HG02852 (cell line): ENCODE results near the gene C19orf47.

Source experiments
- ATAC-seq: cut with Tn5 transposase; IDR thresholded peaks from one replicate; pipeline ENCODE4 v1.9.1; 2021; ENCODE audit warnings: mild to moderate bottlenecking, moderate library complexity; ENCODE audit not compliant: unreplicated experiment

Gene C19orf47, protein sequence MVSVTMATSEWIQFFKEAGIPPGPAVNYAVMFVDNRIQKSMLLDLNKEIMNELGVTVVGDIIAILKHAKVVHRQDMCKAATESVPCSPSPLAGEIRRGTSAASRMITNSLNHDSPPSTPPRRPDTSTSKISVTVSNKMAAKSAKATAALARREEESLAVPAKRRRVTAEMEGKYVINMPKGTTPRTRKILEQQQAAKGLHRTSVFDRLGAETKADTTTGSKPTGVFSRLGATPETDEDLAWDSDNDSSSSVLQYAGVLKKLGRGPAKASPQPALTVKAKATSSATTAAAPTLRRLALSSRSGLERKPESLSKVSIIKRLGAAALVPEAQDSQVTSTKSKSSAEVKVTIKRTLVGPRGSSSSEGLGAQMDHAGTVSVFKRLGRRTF

DNA sequence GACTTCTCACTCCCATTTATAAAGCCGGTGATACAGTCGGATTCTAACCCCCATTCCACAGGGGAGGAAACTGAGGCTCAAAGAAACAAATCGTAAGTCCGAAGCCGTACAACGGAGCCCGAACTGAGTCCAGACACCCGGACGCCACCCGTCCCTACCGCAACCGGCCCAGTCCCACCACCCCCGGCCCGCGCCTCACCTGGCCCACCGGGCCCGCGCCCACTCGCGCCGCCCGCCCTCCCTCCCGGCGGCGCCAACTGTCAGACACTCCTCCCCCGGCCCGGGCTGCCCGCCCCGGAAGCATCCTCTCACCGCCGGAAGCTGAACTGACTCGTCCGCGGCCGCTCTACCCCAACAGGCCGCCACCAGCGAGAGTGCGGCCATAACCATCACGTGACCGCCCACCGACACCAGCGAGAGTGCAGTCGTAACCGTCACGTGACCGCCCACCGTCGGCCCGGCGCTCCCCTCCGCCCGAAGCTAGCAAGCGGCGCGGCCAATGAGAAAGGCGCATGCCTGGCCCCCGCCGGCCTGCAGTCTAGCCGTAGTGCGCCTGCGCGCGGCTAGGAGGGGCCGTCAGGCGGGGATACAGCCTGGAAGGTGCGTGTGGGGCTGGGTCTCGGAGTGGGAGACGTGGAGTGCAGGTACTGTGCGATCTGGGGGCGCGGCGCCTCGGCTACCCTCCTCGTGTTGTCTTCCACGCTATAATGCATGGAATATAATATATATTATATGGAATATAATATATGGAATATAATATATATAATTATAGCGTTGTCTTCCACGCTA lies at the start of gene C19orf47, which contains the start of gene PLD3:
Gene C19orf47, minus strand, starts transcription at position 273 of the 789 bp plus-strand sequence. CDS start 6,540 bp downstream, outside the sequence.
Gene PLD3, plus strand, starts transcription at position 571 of the 789 bp plus-strand sequence. CDS start 17,789 bp downstream, outside the sequence.
- peak; percentile 92 for ATAC-seq

DNA sequence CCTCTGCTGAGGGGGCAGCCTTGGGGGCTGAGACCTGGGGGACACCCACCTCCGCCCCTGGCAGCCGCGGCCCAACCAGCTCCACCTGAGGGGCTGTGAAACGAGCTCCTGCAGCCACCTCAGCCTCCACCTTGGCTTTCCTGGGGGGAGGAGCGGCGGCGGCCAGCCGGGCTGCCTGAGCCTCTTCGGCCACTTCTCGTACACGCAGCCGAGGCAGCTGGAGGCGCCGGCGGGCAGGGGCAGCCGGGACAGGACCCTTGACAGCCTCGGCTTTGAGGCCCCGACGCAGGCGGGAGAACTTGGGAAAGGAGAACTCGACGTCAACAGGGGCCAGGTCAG lies 49.3 kb upstream of the C19orf47 start:
- ATAC-seq: no peak

DNA sequence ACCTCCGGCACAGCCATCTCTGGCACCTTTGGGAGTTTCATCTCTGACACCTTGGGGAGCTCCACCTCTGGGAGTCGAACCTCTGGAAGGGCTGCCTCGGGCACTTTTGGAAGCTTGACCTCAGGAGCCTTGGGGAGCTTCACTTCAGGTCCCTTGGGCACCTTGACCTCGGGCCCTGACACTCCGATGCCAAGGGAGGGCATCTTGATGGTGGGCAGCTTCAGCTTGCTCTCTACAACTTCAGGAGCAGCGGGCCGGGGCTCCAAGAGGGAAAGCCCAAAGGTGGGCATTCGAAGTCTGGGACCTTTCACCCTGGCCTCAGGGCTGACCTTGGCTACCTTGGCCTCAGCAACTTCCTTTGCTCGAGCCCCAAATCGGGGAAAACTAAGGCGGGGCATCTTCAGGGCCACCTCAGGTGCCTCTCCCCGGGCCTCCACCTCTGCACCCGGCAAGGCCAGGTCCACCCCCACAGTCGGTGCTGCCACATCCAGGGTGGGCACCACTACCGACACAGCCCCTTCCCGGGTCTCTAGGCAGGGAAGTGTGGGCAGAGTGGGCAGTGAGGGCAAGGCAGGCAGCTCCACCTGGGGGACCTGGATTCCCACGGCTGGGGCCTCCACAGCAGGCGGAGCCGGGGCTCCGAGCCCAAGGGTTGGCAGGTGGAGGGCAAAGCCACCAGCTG lies 48.8 kb upstream of the C19orf47 start:
- no peak for ATAC-seq

DNA sequence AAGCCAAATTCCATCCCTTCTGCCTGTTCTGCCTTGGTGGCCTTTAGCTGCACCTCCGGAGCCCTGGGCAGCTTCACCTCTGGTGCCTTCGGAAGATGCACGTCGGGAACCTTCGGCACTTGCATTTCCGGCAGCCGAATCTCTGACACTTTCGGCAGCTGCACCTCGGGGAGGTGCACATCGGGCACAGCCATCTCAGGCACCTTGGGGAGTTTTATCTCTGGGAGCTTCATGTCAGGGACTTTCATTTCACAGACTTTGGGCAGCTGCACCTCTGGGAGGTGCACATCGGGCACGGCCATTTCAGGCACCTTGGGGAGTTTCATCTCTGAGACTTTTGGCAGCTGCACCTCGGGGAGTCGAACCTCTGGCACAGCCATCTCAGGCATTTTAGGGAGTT lies 47.8 kb upstream of the C19orf47 start:
- no peak for ATAC-seq

DNA sequence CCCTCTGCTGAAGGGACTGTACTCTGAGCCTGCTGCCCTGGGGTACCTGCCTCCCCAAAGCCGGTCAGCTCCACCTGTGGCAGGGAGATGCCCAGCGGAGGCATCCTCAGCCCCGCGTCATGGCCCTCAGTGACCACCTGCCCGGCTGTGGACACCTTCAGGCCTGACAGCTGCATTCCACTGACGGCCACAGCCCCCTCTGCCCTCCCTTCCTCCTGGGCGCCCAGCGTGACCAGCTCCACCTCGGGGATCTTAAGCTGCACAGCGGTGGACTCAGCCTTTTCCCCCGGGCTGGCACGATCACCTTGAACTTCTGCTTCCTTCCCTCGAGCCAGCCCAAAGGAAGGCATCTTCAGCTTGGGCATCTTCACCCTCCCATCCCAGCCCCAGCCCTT lies 46.6 kb upstream of the C19orf47 start:
- no peak for ATAC-seq

DNA sequence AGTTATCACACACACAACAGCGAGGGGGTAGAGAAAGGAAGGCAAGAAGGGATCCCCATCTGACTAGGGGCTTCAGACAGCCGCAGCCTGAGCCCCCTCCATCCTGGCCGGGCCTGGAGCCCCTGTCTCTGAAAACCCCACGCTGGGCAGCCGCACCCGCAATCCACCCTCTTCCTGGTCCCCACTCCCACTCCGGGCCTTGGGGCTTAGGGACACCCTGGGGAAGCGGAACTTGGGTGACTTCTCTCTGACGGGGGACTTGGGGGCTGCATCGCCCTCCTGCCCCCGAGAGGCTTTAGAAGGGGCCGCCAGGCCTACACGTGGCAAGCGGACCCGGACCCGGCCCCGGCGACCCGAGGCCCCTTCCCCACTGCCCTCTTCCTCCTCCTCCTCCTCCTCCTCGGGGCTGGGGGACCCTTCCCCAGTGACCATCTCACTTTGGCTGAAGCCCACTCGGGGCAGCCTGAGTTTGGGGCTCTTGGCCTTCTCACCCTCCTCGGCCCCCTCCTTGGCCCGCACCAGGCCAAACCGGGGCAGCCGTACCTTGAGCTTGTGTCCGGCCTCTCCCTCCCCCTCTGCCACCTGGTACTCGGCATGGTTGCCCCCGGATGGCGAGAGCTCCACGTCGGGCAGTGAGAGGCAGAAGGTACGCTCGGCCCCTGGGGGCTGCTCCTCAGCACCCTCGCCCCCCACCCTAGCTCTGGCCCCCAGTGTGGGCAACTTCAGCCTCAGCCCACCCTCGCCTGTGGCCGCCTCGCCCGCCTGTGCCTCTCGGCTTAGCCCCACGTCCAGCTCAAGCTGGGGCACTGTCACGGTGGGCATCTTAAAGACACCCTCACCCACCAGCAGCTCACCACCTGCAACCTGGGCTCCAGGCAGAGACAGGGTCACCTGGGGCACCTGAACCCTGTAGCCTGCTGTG lies 46.0 kb upstream of the C19orf47 start:
- ATAC-seq: no peak

DNA sequence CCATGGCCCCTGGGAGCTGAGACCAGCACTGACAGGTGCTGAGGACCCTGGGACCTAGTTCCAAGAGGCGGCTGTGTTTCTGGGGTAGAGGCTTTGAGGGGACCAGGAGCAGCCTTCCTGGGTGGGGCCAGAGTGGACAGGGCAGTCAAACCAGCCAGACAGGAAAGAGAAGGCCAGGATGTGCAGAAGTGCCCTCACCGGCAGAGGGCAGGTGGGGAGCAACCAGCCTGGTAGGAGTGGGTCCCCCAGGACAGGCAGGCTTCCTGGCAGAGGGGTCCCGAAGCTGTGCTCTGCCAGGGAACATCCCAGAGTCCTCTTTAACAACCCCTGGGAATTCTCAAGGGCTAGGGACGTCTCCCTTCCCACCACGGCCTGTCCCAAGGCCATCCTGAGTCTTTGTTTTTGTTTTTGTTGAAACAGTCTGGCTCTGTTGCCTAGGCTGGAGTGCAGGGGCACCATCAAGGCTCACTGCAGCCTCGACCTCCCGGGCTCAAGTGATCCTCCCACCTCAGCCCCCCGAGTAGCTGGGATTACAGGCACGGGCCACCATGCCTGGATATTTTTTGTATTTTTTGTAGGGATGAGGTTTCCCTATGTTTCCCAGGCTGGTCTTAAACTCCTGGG lies 44.8 kb upstream of the C19orf47 start:
- no peak for ATAC-seq

DNA sequence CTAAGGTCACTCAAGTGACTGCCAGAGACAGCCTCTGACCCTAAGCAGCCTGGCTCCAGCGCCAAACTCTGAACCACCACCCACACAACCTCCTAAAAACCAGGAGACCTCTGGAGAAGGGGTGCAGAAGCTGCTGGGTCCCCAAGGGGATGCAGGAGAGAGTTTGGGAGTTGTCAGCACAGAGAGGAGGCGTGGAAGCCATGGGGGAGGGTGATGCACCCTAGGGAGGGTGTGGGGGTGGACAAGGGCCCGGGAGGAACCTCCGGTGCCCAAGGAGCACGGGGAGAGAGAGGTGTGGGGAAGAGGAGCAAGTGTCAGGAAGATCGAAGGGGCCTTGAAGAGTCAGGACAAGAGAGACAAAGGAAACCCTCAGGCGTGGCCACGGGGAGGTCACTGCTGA lies 43.9 kb upstream of the C19orf47 start:
- ATAC-seq: no peak

DNA sequence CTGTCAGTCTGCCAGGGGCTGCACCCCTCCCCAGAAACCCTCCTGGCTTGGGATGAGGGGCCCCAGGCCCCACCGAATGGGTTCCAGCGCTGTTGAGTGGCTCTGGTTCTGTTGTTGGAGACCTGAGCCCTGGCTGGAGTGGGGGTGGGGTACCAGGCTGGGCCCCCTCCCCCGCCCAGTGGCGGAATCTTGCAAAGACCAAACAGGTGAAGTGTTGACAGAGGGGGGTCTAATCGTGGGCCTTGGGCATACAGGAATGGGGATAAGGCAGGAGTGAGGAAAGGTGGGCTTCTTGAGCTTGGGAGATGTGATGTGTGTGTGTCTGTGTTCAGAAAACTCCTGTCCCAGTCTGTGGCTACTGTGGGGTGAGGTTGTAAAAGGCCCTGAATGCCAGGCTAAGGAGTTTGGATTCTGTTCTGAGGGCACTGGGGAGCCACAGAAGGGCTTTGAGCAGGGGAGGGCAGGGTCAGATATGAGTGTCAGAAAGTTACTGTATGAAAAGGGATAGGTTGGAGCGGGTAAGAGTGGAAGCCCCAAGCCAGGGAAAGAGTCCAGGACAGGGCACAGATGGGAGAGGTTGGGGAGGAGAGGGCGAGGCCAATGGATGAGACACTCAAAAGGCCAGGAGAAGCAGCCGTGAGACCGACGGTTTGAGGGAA lies 42.0 kb upstream of the C19orf47 start, which contains the start of gene HIPK4:
Gene HIPK4, minus strand, starts transcription at position 98 of the 659 bp plus-strand sequence. CDS start 279 bp downstream, outside the sequence.
- no peak for ATAC-seq

DNA sequence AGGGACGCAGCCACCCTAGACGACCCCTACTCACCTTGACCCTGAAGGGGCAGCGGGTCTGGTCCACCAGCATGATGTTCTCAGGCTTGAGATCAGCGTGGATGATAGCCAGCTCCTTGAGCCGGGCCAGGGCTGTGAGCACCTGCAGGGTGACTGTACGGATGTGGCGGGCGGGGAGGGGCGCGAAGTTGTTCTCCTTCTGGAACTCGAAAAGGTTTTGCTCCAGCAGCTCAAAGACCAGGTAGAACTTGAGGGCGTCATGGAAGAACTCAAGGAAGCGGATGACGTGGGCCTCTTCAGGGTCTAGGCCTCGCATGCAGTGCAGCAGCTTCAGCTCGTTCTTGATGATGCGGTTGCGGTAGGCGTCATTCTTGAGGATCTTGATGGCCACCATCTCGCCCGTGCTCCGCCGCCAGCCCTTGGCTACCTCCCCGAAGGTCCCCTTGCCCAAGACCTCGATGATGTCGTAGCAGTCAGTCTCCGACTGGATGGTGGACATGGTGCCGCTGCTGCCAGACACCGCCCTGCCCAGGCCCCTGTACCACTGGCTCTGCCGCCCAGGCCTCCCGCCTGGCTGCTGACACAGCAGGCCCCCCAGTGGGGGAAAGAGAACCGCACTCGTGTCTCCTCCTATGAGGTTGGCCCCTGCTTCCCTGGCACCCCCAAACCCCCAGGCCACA lies 41.3 kb upstream of the C19orf47 start:
- ATAC-seq: no peak

DNA sequence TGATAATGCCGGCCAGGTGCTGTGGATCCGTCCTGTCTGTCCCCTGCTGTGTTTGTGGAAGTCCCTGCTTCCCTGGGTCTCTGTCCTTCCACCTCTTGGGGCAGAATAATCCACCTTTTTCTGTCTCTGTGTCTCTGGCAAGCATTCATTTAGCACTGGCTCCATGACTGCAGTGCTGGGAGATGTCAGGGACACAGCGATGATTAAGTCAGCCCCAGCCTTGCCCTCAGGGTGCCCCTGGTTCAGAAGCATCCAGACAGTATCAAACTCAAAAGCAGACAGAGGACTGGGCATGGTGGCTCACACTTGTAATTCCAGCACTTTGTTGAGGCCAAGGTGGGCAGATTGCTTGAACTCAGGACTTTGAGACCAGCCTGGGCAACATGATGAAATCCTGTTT lies 40.3 kb upstream of the C19orf47 start:
- no peak for ATAC-seq

DNA sequence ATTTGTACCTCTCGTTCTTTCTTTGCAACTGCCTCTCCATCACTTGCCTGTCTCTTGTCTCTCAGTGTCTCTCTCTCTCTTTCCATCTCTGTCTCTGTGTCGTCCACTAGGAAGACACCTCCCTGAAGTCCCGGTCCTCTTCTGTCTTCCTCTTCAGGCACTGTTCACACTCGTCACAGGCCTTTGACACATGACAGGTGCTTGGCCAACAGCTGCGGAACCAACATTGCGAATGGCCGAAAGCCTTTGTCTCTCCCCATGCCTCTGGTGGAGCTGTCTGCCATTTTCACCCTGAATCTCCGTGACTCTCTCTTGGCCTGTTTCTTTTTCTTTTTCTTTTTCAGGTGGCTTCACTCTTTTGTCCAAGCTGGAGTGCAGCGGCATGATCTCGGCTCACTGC lies 39.0 kb upstream of the C19orf47 start:
- ATAC-seq: no peak

DNA sequence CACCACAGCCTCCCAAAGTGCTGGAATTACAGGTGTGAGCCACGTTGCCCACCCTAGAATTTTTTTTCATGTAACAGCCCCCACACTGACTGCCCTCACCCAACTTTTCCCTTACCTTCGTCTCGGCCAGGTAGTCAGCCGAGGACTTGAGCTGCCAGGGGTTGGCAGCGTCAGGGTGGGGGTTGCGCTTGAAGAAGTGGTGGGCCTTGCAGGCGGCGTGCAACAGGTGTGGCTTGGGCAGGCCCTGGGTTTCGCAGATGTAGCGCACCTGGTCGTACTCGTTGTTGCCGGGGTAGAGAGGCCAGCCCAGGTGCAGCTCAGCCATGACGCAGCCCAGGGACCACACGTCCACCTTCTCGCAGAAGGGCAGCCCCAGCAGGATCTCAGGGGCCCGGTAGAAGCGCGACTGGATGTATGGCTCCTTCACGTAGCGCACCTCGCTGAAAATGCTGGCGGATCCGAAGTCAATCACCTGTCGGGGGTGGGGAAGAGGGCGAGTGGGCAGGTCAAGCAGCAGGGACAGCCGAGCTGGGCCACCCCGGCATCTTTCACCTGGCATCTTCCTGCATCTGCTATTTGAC lies 35.6 kb upstream of the C19orf47 start:
- no peak for ATAC-seq

DNA sequence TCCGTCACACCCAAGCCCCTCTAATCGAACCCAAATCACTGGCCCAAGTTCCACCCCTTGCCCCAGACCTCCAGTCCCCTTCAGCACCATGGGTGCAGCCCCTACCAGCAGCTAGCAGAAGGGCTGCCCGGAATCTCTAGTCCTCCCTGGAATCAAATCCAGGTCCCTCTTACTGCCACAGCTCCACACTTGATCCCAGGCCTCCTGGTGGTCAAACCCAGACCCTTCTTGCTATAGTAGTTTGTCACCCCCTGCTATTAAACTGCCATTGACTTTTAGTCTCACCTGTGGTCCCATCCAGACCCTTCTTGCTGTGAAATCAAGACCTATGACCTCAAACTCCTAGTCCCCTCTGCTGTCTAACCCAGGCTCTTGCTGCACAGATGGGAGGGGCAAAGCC lies 33.1 kb upstream of the C19orf47 start:
- no peak for ATAC-seq

DNA sequence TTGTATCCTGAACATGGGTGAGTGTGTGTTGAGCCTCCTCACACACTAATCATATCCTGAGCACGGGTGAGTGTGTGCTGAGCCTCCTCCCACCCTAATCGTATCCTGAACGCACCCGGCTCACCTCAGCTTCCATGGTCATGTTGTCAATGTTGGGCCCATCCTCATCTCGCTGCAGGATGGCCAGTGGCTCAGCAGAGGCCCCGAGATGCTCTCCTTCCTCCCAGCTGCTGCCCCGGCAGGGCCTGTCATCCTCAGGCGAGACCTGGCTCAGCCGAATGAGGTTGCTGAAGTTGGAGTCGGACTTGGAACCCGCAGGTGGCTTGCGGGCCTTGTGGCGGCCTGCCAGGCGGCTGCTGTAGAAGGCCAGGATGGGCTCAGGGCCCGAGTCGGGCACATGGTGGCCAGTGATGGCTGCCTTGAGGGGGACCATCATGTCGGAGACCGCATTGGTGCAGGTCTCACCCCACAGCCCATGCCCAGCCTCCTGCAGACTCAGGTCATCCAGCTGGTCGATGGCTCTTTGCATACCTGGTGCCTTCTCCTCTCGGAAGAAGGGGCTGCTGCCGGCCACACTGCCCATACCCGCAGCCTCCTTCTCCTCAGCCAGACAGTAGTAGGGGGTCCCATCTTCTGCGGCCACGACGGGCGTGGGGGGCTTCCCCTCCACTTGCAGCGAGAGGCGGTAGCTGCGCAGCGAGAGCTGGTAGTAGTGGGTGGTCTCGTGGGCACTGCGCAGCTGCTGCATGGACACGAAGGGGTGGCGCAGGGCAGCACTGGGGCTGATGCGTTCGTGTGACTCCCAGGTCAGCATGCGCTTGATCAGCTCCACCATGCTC lies 32.2 kb upstream of the C19orf47 start:
- ATAC-seq: no peak

DNA sequence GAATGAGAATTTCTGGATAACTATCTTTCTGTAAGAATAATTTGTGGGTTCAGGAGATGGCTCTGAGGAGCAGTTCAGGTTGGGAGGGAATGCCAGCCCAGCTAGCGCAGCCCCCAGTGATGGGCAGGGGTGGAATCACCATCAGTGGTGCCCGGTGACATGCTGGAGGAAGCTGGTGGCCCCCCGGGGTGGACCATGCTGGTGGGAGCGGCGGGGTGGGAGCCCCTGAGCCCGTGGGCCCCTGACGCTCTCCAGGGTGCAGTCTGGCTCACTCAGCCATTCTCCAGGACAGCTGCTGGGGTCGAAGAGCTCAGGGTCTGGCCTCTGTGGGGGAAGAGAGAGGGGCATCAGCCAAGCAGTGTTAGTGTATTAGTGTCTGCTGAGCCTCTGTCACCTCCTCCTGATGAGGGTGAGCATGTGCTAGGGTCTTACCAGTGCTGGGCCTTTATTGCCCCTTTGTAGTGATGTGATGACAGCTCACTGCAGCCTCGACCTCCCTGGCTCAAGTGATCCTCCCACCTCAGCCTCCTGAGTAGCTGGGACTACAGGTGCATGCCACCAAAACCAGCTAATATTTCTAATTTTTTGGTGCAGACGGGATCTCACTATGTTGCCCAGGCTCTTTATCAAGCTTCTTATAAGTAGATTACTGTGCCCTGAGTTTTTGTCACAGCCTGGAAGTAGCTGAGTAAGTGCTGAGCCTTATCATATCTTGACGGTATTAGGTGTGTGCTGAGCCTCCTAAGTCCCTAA lies 31.4 kb upstream of the C19orf47 start:
- ATAC-seq: no peak

DNA sequence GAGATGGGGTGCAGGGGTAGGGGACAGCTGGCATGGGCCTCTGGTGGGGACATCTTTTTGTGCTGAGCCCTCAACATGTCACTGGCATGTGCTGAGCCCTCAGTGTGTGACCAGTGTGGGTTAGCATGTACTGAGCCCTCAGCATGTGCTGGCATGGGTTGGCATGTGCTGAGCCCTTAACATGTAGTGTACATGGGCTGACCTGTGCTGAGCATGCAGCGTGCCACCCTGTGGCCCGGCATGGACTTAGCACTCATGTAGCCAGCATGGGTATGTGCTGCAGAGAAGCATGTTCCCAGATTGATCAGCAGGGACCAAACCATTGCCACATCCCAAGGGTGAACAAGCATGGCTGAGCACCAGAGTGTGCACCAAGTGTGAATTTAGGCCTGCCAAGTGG lies 30.3 kb upstream of the C19orf47 start:
- ATAC-seq: no peak
